ENCODE results near the gene GAD1.

Gene GAD1

GRCh38 chr2:170816504-170817092 lies at the start of gene GAD1:
Gene GAD1, plus strand, starts transcription at chr2:170816887. Its CDS starts 1,705 bp downstream, at chr2:170818592.
- peak; percentile 73 for DNase-seq

GRCh38 chr2:170770008-170770605 lies 46.6 kb upstream of the GAD1 start, which contains the start of gene ERICH2:
Gene ERICH2, plus strand, starts transcription at chr2:170770378. Its CDS starts 304 bp downstream, at chr2:170770682.
- DNase-seq, result peak; percentile 54

DNA sequence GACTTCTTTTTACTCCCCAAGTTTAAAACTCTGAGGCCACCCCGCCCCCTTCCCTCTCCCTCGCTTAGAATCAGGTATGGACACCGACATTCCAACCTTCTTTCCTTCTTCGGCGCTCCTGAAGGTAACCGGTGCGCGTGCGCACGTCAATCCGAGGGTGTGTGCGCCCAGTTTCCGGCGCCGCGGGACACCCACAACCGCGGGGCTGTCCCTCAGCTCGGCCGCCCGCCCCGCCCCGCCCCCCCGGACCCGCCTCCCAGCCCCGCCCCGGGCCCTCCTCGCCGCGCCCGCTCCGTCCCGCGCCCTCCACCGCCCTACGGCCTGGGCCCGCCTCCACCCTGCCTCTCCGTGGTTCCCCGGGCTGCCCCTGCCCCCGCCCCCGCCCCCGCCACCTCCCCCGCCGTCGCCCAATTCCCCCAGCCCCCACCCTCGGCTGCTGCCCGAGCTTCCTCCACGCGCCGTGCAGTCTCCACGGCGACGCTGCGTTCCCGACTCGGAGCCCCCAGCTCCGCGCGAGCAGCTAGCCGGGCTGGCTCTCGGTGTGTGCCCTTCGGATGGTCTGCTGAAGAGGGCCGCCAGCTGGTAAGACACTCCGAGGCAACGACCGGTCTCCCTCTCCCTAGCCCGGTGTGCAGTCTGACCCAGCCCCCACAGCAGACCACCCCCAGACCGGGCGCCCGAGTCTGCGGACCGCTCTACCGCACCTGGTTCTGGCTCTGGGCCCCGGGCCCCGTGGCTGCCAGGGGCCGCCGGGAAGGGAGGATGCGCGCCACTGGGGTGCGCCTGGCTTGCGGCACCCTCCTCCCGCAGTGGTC lies 45.9 kb upstream of the GAD1 start:
- DNase-seq, result peak; percentile 62

GRCh38 chr2:170771421-170771937 lies 45.2 kb upstream of the GAD1 start:
- no peak for DNase-seq

- DNase-seq, result no peak
Observed at GRCh38 chr2:170772295-170772694, 44.4 kb upstream of the GAD1 start.

DNA sequence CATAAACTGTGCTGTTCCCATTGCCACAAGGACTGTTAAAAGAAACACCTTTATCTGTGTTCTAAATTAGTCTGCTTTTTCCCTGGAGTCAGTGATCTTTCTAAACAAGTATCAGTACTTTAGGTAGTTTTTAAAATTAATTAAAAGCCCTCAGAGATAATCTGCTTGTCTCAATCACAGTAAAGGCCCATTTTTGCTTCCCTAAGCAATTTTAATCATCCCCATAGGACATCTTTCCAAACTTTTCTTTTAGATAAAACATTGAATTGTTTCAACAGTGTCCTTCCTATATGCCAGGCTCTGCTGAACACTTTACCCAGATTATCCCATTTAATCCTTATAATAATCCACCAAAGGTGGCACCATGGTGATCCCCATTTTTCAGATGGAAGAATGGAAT lies 42.6 kb upstream of the GAD1 start:
- no peak for DNase-seq

- no peak for DNase-seq
Observed at GRCh38 chr2:170778900-170779299, 37.8 kb upstream of the GAD1 start.

- no peak for DNase-seq
Observed at GRCh38 chr2:170779304-170779703, 37.4 kb upstream of the GAD1 start.

GRCh38 chr2:170782673-170783072 lies 34.0 kb upstream of the GAD1 start:
- DNase-seq, result no peak

GRCh38 chr2:170783549-170783948 lies 33.1 kb upstream of the GAD1 start:
- no peak for DNase-seq

- no peak for DNase-seq
Observed at GRCh38 chr2:170798996-170799395, 17.7 kb upstream of the GAD1 start.

DNA sequence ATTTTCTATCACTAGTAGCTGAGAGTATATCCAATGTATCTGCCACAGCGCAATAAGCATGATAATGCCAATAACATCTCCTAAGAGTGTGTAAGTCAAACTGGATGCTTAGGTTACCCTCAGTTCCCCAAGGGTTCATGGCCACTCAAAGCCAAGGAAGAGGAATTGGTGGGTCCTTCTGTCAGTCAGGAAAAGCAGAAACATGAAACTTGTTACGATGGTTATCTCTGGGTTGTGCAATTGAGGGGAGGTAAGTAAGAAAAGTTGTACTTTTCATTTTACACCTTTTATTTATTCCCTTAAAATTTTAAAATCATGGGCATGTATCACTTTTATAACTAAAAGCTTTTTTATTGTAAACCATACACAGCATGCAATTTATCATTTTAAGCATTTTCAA lies 10.1 kb upstream of the GAD1 start:
- DNase-seq, result no peak

DNA sequence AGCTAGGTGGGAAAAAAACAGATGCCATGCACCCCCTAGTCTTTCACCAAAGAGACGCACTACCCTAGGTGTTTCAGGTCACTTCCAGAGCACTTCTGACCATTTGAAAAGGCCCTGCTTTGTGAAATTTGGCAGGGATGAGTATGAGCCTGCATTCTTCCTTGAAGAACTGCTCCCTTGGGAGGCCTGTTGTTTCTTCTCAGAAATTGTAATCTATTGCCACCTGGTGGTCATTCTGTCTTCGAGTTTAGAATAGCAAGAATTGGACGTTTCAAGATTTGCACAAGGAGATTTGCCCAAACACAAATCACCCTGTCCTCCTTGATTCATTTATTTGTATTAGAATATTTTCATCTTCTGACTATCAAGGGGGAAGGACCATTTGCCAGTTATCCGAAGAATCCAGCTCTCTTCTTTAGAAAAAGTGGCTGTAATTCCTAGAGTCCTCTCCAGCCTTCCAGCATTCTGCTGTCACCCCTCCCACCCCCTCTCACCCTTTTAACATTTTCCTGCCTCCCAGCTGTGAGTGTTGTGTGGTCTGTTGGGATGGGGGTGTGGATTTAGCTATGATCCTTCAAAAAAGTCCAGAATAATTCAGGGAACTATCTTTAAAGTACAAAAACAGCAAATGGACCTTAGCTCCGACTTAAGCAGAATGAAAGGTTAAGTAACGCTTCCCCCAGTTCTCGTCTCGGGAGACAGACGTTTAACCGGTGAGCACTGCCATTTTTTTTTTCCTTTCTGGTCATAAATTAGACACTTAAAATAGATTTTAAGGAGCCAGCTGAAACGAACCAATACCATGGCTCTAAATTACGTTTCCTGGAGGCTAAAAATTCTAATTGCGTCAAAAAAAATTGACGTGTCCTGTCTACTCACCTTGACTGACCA lies 3.7 kb upstream of the GAD1 start:
- DNase-seq, result peak; percentile 85

- DNase-seq, result peak; percentile 37
Observed at GRCh38 chr2:170813611-170814532, 2.8 kb upstream of the GAD1 start.

GRCh38 chr2:170814533-170815230 lies 2.0 kb upstream of the GAD1 start:
- DNase-seq, result no peak

DNA sequence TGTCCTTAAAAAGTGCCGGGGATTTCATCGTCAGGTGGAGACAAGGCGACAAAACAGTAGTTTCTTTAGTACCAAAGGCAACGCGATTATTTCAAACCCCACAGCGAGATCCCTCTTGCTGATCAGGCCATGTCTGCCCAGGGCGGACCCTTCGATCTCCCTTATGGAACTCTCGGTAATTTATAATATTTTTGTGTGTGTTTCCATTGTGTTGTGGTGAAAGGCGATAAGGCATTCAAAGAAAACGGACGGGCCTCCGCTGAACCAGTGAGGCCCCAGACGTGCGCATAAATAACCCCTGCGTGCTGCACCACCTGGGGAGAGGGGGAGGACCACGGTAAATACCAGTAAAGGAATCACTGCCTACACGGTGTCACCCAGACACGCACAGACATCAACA lies 1.4 kb upstream of the GAD1 start:
- no peak for DNase-seq

DNA sequence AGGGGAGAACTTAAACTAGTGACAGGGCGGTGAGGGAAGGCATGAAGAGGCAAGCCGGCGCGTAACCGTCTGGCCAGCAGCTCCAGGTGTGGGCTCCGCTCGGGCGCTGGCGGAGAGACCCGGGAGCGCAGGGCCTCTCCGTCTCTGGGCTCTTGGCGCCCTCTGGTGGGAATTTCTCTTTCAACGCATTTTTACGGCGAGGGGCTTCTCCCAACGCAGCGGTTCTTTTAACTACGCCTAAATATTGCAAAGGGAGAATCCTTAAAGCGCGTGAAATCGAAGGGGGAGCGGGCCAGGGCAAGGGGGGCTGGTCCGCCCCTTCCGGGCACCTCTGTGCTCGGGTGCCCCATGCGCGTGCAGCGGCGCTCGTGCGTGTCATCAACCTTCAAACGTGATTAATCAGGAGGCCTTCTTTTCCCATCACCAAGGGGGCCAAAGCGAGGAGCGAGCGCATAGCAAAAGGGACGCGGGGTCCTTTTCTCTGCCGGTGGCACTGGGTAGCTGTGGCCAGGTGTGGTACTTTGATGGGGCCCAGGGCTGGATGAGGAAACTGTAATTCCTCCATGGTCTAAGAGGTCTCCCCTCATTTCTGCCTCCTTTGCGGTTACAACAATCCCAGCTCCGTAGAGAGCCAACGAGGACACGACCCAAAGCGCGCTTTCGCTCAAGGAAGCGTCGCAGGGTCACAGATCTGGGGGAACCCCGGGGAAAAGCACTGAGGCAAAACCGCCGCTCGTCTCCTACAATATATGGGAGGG lies 762 bp upstream of the GAD1 start:
- DNase-seq, result peak; percentile 72

- no peak for DNase-seq
Observed at GRCh38 chr2:170817093-170818035, 677 bp downstream of the GAD1 start.
